ENCODE measurements around the gene SLC35A1. TPM values are rescaled to one million over a fixed set of nuclear protein-coding genes. Genes with fewer than 3 reads are reported as not detected.
"Not testable (repeated sequence)": the region's sequence is repeated elsewhere in the genome, so short reads cannot be mapped to it uniquely, and the experiment has no call there.

Gene SLC35A1
- total RNA-seq, 1 experiment from 2014 or later, result 9.9 TPM

- DNase-seq (peak; percentile 64), ATAC-seq (0 out of 2 replicates have a peak, but pooled peaks have one; percentile 22)
- peak overlapping the region; percentile 47 for H3K27ac ChIP-seq (ENCODE audit: low read length)
- no peak overlapping the region; the same call in 1 of the 2 replicates for H3K4me3 ChIP-seq (ENCODE audit: low read length)
- H3F3A ChIP-seq (ENCODE audit: low read length, unreplicated experiment), result no peaks in the 10 kb centered on the region
- TF ChIP-seq CTCF (conservative IDR thresholded peaks at IDR 0.05; ENCODE audit: low read depth, low read length) (0 out of 2 replicates have a peak, but pooled peaks have one; percentile 16), EZH2 (IDR thresholded peaks at IDR 0.05; ENCODE audit: low read length, unreplicated experiment) (no peak)
- no peaks in the 10 kb centered on the region for H3K79me2 ChIP-seq (ENCODE audit: low read length)
- no peak overlapping the region for H2AFZ ChIP-seq (ENCODE audit: low read length)
- H3K4me2 ChIP-seq (ENCODE audit: low read length), result no peak overlapping the region
- no peaks in the 10 kb centered on the region for H3K4me1 ChIP-seq (ENCODE audit: insufficient read depth, low read length)
- H3K27me3 ChIP-seq (ENCODE audit: low read length), result no peaks in the 10 kb centered on the region
- H3K9ac ChIP-seq (ENCODE audit: low read length), result no peak overlapping the region
- H3K9me3 ChIP-seq (ENCODE audit: low read length), result no peaks in the 10 kb centered on the region
- no peaks in the 10 kb centered on the region for H3K9me2 ChIP-seq (replicated peaks; ENCODE audit: low read length)
- POLR2A ChIA-PET (ENCODE audit: unreplicated experiment), result no interaction called here
- intact Hi-C loops (cut with micrococcal nuclease), result no loop called here
- peaks cover 14% of the 10 kb centered on the region for H3K36me3 ChIP-seq (ENCODE audit: low read depth, low read length)
- BruUV-seq (replicated peaks), result no TSS peak
- no peaks in the 10 kb centered on the region for H4K20me1 ChIP-seq (ENCODE audit: low read length)
- CTCF ChIA-PET, result no interaction called here
These were observed 11.2 kb downstream of the SLC35A1 start for GRCh38 chr6:87483929-87484328.

GRCh38 chr6:87484491-87484890, 11.7 kb downstream of the SLC35A1 start:
- Histone ChIP-seq H3K36me3 (ENCODE audit: low read depth, low read length) (peaks cover 14% of the 10 kb centered on the region), H3K27me3 (ENCODE audit: low read length) (no peaks in the 10 kb centered on the region), H3K4me2 (ENCODE audit: low read length) (no peak overlapping the region), H3F3A (ENCODE audit: low read length, unreplicated experiment) (no peaks in the 10 kb centered on the region), H3K4me1 (ENCODE audit: insufficient read depth, low read length) (no peaks in the 10 kb centered on the region), H2AFZ (ENCODE audit: low read length) (no peak overlapping the region), H3K9me2 (replicated peaks; ENCODE audit: low read length) (no peaks in the 10 kb centered on the region), H3K4me3 (ENCODE audit: low read length) (no peak overlapping the region), H4K20me1 (ENCODE audit: low read length) (no peaks in the 10 kb centered on the region), H3K79me2 (ENCODE audit: low read length) (no peaks in the 10 kb centered on the region), H3K9ac (ENCODE audit: low read length) (no peak overlapping the region), H3K27ac (ENCODE audit: low read length) (peak overlapping the region; percentile 47), H3K9me3 (ENCODE audit: low read length) (no peaks in the 10 kb centered on the region)
- ATAC-seq, result no peak
- DNase-seq, result peak; percentile 47
- CTCF ChIA-PET, result no interaction called here
- TF ChIP-seq CTCF (conservative IDR thresholded peaks at IDR 0.05; ENCODE audit: low read depth, low read length) (no peak), EZH2 (IDR thresholded peaks at IDR 0.05; ENCODE audit: low read length, unreplicated experiment) (no peak), EZH2phosphoT487 (IDR thresholded peaks at IDR 0.05; ENCODE audit: borderline replicate concordance, low read length) (no peak)
- BruUV-seq (replicated peaks), result no TSS peak
- POLR2A ChIA-PET (ENCODE audit: unreplicated experiment), result no interaction called here
- intact Hi-C loops (cut with micrococcal nuclease), result no loop called here

DNA sequence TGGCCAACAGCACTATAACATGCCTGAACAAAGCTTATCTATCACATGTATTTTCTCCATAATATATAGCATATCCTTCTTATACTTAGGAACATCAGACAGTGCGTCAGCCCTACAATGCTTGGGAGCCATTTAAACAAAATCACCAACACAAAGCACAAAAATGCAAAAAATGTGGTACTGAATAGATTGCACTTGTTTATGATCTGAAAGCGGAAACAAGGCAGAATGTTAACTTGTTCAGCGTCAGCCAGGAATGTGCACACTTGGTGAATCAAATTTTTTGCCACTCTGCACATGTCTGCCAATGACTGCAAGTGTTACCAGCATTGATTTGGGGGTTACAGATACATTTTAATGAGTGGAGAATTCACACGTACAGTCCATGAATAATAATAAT, 14.8 kb downstream of the SLC35A1 start:
- Histone ChIP-seq H3K9me3 (ENCODE audit: low read length) (no peaks in the 10 kb centered on the region), H3F3A (ENCODE audit: low read length, unreplicated experiment) (no peaks in the 10 kb centered on the region), H2AFZ (ENCODE audit: low read length) (no peak overlapping the region), H4K20me1 (ENCODE audit: low read length) (no peaks in the 10 kb centered on the region), H3K27me3 (ENCODE audit: low read length) (no peaks in the 10 kb centered on the region), H3K9ac (ENCODE audit: low read length) (no peak overlapping the region), H3K27ac (ENCODE audit: low read length) (no peak overlapping the region), H3K79me2 (ENCODE audit: low read length) (no peaks in the 10 kb centered on the region), H3K4me1 (ENCODE audit: insufficient read depth, low read length) (no peaks in the 10 kb centered on the region), H3K4me3 (ENCODE audit: low read length) (no peak overlapping the region), H3K36me3 (ENCODE audit: low read depth, low read length) (peaks cover 14% of the 10 kb centered on the region), H3K9me2 (replicated peaks; ENCODE audit: low read length) (no peaks in the 10 kb centered on the region), H3K4me2 (ENCODE audit: low read length) (no peak overlapping the region)
- POLR2A ChIA-PET (ENCODE audit: unreplicated experiment), result no interaction called here
- intact Hi-C loops (cut with micrococcal nuclease), result no loop called here
- DNase-seq, result no peak
- TF ChIP-seq EZH2 (IDR thresholded peaks at IDR 0.05; ENCODE audit: low read length, unreplicated experiment), result no peak
- TF ChIP-seq CTCF (conservative IDR thresholded peaks at IDR 0.05; ENCODE audit: low read depth, low read length), result no peak
- no peak for TF ChIP-seq EZH2phosphoT487 (IDR thresholded peaks at IDR 0.05; ENCODE audit: borderline replicate concordance, low read length)
- no peak for ATAC-seq
- BruUV-seq (replicated peaks), result no TSS peak
- CTCF ChIA-PET, result no interaction called here

DNA sequence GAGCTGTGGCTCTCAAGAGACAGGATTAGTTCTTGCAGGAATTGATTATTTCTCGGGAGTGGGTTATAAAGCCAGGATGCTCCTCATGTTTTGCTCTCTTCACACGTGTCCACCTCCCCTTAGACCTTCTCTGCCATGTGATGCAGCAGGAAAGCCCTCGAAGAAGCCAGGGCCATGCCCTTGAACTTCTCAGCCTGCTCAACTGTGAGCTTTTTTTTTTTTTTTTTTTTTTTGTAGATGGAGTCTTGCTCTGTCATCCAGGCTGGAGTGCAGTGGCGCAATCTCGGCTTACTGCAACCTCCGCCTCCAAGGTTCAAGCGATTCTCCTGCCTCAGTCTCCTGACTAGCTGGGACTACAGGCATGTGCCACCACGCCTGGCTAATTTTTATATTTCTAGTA, 16.6 kb downstream of the SLC35A1 start:
- H3K4me1 ChIP-seq (ENCODE audit: insufficient read depth, low read length); CTCF ChIA-PET; BruUV-seq (replicated peaks); intact Hi-C loops (cut with micrococcal nuclease); H3K4me2 ChIP-seq (ENCODE audit: low read length); H3K9ac ChIP-seq (ENCODE audit: low read length); H3K4me3 ChIP-seq (ENCODE audit: low read length); ATAC-seq; H3K27ac ChIP-seq (ENCODE audit: low read length); H3K9me3 ChIP-seq (ENCODE audit: low read length); POLR2A ChIA-PET (ENCODE audit: unreplicated experiment); H3K27me3 ChIP-seq (ENCODE audit: low read length); H3K9me2 ChIP-seq (replicated peaks; ENCODE audit: low read length); H3K79me2 ChIP-seq (ENCODE audit: low read length); H2AFZ ChIP-seq (ENCODE audit: low read length); H3F3A ChIP-seq (ENCODE audit: low read length, unreplicated experiment); DNase-seq; H4K20me1 ChIP-seq (ENCODE audit: low read length); H3K36me3 ChIP-seq (ENCODE audit: low read depth, low read length): not testable (repeated sequence)
